HepG2 (cell line): ENCODE results near the gene SNED1. TPM values are rescaled to one million over a fixed set of nuclear protein-coding genes. Genes with fewer than 3 reads are reported as not detected.

Source experiments
- CC2D1A ChIP-seq: sonication (generic); formaldehyde crosslinking; IDR thresholded peaks from 2 replicates; pipeline ENCODE4 v1.8.1; 2023; ENCODE audit warnings: mild to moderate bottlenecking, missing genetic modification reagents
- HOXA9 ChIP-seq: sonication (generic); formaldehyde crosslinking; IDR thresholded peaks from 2 replicates; pipeline ENCODE4 v1.8.1; 2022; ENCODE audit warnings: missing genetic modification reagents, mild to moderate bottlenecking, moderate library complexity, borderline replicate concordance
- KDM4B ChIP-seq: sonication (generic); formaldehyde crosslinking; IDR thresholded peaks from 2 replicates; pipeline ENCODE4 v1.4.0; 2020; ENCODE audit warnings: missing genetic modification reagents
- REXO4 ChIP-seq: sonication (generic); formaldehyde crosslinking; IDR thresholded peaks from 2 replicates; pipeline ENCODE4 v1.8.0; 2022; ENCODE audit warnings: missing genetic modification reagents, mild to moderate bottlenecking, borderline replicate concordance
- SRSF9 ChIP-seq: fragments of 200-400 bp; formaldehyde crosslinking; IDR thresholded peaks from 2 replicates; pipeline ENCODE4 v1.6.1; 2018; ENCODE audit warnings: borderline replicate concordance, mild to moderate bottlenecking, low read depth, low read length; ENCODE audit not compliant: insufficient read depth, poor library complexity, severe bottlenecking
- TRIM24 ChIP-seq: sonication (generic); formaldehyde crosslinking; IDR thresholded peaks from 2 replicates; pipeline ENCODE4 v1.8.0; 2022; ENCODE audit warnings: mild to moderate bottlenecking, missing genetic modification reagents
- U2AF2 ChIP-seq: fragments of 200-400 bp; formaldehyde crosslinking; IDR thresholded peaks from 2 replicates; pipeline ENCODE4 v1.6.1; 2017; ENCODE audit warnings: low read depth, mild to moderate bottlenecking, low read length
- ZNF121 ChIP-seq: sonication (generic); formaldehyde crosslinking; IDR thresholded peaks from 2 replicates; pipeline ENCODE4 v1.5.0; 2020; ENCODE audit warnings: mild to moderate bottlenecking, missing genetic modification reagents
- ZNF615 ChIP-seq: sonication (generic); formaldehyde crosslinking; IDR thresholded peaks from 2 replicates; pipeline ENCODE4 v1.5.0; 2020; ENCODE audit warnings: mild to moderate bottlenecking, missing genetic modification reagents, borderline replicate concordance
- polyA plus RNA-seq, 8 experiments: library from polyadenylated mRNA; depleted of rRNA in 3 of 8; stranded (reverse) in 7 of 8; unstranded in 1 of 8; fragments of >200 nt; fragmentation: Illumina TruSeq in 4 of 8; extraction: Trizol in 4 of 8; gene quantifications; 2 replicates each; pipeline versions ENCODE4 v1.2.1 to v1.2.3, GENCODE V29; 2011 to 2016; ENCODE audit warnings: low read depth in 4 of 8, missing spikeins in 1 of 8, mixed read lengths in 1 of 8; ENCODE audit not compliant: insufficient read depth in 1 of 8
- total RNA-seq, 5 experiments: library from RNA; depleted of rRNA; stranded (reverse); fragments of >200 nt; fragmentation: Illumina TruSeq; extraction: Trizol; gene quantifications; 2 replicates each; pipeline ENCODE4 v1.2.3, GENCODE V29; 2016; ENCODE audit warnings: low read depth in 1 of 5
- TF ChIP-seq, protein P1 (sequence below): sonication (generic); formaldehyde crosslinking; IDR thresholded peaks from 2 replicates; pipeline ENCODE4 v1.8.0; 2022; ENCODE audit warnings: mild to moderate bottlenecking, missing genetic modification reagents, borderline replicate concordance
- TF ChIP-seq, protein P2 (sequence below): IDR thresholded peaks from 2 replicates; pipeline ENCODE4 v1.6.1; 2012; ENCODE audit warnings: inconsistent platforms
- TF ChIP-seq, protein P3 (sequence below): sonication (generic); formaldehyde crosslinking; IDR thresholded peaks from 2 replicates; pipeline ENCODE4 v1.4.0; 2020; ENCODE audit warnings: missing genetic modification reagents; ENCODE audit errors: not compliant biosample characterization

SNED1 gene
- total and polyA plus RNA-seq, 2 of the 13 experiments (the other 11 are each of a cell fraction or from before 2014, with no cell fraction given), result 0.15 to 0.65 TPM

DNA sequence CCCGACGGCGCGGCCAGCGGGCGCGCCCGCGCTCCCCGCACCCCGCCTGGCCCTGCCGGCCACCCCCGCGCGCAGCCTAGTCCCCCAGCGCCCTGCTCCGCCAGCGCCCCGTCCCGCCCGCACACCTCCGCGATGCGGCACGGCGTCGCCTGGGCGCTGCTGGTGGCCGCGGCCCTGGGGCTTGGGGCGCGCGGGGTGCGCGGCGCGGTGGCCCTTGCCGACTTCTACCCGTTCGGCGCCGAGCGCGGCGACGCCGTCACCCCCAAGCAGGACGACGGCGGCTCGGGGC, 232 bp downstream of the SNED1 start (continued):
- TF ChIP-seq SRSF9 (no peak), ZNF121 (no peak), KDM4B (CRISPR knock-in tag) (no peak), ZNF615 (CRISPR knock-in tag) (no peak), REXO4 (no peak), CC2D1A (CRISPR knock-in tag) (no peak), U2AF2 (no peak), TRIM24 (CRISPR knock-in tag) (no peak), HOXA9 (CRISPR knock-in tag) (no peak)
- TF ChIP-seq, protein P1, sequence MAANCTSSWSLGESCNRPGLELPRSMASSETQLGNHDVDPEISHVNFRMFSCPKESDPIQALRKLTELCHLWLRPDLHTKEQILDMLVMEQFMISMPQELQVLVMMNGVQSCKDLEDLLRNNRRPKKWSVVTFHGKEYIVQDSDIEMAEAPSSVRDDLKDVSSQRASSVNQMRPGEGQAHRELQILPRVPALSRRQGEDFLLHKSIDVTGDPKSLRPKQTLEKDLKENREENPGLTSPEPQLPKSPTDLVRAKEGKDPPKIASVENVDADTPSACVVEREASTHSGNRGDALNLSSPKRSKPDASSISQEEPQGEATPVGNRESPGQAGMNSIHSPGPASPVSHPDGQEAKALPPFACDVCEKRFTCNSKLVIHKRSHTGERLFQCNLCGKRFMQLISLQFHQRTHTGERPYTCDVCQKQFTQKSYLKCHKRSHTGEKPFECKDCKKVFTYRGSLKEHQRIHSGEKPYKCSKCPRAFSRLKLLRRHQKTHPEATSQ (CRISPR knock-in tag), result no peak
- TF ChIP-seq, protein P2, sequence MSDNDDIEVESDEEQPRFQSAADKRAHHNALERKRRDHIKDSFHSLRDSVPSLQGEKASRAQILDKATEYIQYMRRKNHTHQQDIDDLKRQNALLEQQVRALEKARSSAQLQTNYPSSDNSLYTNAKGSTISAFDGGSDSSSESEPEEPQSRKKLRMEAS, result peak; percentile 21; the same call in 1 of the 2 replicates
- TF ChIP-seq, protein P3, sequence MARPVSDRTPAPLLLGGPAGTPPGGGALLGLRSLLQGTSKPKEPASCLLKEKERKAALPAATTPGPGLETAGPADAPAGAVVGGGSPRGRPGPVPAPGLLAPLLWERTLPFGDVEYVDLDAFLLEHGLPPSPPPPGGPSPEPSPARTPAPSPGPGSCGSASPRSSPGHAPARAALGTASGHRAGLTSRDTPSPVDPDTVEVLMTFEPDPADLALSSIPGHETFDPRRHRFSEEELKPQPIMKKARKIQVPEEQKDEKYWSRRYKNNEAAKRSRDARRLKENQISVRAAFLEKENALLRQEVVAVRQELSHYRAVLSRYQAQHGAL (CRISPR knock-in tag), result no peak
